HG03159 (cell line): ENCODE data around the gene JAZF1.

Experiments
- ATAC-seq: cut with Tn5 transposase; IDR thresholded peaks from one replicate; pipeline ENCODE4 v1.9.1; 2021; ENCODE audit warnings: mild to moderate bottlenecking, moderate library complexity; ENCODE audit not compliant: unreplicated experiment

JAZF1 gene

DNA sequence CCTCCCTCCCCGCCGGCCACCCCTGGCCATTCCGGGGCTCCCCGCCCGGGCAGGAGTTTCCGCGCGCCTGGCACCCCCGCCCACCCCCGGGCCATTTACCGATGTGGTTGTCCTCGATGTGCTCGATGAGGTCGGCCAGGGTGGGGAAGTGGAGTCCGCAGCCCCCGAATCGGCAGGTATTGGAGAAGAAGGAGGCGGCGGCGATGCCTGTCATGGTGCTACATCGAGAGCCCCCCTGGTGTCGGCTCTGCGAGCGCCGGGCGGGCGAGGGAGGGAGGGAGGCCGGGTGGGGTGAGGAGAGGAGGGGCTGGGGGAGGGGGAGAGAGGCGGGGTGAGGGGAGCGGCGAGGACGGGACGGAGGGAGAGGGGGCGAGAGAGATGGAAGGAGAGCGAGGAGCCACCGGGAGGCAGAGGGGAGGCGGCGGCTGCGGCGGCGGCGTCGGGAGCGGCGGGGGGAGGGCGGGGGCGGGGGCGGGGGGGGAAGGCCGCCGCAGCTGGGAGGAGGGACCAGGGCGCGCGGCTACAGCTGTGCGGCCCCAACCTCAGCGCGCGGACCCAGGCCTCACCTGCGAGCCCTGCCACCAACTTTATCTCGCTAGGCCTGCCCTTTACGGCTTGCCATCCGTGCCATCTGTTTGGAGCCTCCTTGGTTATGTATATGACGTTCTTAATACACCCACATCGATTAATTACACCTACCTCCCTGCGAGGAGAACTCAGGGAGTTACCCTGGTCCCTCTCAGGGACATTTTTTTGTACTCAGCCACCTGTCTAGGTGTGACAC lies at the start of gene JAZF1:
Gene JAZF1, minus strand, starts transcription at position 432 of the 784 bp plus-strand sequence.
- ATAC-seq: no peak

DNA sequence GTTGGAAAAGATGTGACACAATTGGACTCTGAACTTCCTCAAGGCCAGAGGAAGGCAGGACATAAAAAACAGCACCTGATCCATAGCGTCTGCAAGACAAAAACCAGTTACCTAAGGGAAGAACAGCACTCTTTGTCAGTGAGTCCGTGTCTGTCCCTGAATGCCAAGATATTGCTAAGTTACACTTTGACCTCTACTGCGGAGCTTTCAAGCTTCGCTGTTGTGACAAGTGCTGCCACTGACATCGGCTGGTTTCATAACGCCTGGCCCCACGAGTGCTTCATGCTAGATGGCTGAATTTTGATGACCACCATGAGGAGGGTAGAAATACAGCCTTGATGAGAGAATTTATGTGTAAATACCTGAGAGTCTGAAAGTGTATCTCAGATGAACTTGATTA lies 49.7 kb upstream of the JAZF1 start:
- no peak for ATAC-seq

DNA sequence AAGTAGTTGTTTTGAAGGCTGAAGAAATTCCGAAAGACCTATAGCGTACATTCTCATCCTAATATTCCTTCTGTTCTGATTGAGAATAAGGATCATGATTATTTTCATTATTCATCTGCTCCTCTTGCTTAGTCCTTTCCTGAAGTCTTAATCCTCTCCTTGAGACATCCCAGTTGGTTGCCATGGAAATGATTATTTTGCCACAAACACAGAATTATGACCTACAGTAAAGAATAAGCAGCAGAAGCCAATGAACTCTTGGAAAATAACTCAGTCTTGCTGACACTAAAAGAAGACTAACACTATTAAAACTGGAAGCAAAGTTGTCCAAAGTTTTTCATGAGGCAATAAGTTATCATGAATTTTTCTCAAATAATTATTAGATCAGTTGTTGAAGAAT lies 47.8 kb upstream of the JAZF1 start:
- ATAC-seq: no peak

DNA sequence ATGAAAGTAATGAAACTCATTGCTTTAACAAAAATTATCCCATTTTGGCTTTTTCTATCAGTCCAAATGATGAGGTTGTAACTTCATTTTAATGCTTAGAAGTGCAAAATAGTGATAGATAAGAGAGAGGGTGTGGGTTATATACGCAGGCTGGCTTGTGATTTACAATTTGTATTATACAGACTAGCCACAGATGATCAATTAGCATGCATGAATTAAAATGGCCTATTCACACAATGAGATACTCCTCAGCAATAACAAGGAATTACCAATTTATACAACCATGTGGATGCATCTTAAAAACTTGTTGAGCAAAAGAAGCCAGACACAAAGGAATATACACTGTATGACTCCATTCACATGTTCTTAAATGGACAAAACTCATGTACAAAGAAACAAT lies 45.4 kb upstream of the JAZF1 start:
- no peak for ATAC-seq

DNA sequence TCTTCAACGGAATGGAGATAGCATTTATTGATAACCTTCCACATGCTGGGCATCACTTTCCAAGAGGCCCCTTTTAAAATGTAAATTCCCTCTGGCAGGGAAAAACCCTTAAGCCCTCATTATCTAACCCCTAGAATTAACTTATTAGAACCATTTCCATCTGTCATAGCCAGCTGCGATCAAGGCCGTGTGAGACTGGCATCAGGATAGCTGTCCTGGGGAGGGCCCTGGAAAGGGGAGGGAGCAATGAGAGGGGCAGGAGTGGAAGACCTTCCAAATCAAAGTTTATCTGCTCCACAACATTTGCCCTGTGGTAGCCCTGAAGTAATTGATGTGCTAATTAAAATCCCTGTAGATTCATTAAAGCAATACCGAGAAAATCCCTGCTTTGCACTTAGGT lies 45.0 kb upstream of the JAZF1 start:
- ATAC-seq: no peak

DNA sequence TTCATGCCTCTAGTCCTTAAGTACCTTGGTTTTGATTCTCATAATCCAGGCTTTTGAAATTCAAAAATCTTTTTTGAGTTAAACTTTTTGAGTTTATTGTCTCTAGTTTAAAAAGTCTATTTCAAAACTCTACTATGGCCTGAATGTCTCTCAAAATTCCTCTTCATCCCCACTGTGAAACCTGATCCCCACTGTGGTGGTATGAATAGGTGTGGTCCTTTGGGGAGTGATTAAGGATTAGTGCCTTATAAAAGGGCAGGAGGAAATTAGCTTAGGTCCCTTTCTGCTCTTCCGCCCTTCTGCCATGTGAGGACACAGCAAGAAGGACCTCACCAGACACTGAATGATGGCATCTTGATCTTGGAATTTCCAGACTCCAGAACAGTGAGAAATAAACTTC lies 44.1 kb upstream of the JAZF1 start:
- ATAC-seq: no peak

DNA sequence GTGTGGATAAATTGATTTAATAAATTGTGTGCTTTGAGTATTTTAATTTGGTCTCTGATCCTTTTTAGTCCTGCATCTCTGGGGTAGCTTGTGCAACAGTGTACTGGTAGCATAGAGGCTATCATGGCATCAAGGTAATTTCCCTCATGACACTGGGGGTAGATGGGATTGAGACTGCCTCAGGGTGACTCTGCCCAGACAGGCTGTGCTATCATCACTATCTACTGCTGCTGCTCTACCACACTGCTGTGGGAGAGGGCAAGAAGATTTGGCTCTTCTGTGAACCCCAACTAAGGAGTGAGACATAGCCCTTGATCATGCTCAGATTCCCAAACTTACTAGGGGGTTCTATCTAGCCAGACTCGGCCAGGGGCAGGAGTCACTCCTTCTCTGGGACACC lies 43.6 kb upstream of the JAZF1 start:
- no peak for ATAC-seq

DNA sequence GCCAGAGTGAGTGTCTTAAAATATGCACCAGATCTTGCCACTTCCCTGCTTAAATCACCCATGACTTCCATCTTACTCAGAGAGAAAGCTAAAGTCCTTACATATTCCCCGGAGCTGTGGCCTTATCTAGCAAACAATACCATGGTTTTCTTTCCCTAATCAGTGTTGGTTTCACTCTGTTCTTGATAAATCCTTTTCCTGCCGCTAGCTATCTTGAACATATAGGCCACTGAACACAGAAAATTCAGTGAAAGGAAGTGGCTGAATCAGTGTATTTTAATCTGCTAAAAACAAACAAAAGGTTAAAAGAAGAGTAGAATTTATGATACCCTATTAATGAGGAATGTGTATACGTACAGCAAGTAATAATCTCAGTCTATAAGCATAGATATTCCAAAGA lies 42.0 kb upstream of the JAZF1 start:
- ATAC-seq: no peak

DNA sequence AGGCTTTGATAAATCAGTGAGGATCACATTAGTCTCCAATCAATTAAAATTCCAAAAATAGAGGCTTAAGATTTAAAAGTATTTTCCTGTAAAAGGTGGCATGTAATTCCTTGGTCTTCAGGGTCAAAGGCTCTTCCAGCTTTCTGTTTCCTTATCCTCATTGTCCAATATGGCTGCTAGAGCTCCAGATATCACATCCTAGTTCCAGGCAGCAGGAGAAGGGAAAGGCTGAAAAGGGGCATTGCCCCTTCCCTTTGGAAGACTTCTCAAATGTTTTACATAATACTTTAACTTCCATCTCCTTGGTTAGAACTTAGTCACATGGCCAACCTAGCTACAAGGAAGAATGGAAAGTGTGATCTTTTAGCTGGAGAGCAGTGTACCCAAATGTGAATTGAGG lies 39.2 kb upstream of the JAZF1 start:
- no peak for ATAC-seq

DNA sequence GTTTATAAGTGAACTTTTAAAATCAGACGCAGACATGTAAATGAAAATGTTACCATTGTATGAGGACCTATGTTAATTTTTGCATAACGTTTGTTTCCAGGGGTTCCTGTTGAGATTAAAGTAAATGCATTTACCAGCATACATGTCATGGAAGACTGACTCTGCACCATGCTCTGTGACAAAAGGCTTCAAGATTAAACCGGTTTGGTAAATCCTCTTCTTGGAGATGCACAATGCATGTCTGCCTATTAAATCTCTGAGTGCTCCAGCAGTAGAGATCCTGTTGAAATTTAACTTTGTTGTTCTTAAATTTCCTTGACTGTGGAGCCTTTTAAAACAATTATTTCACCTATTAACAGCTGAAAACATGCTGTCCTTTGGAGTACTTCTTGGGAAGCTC lies 36.5 kb upstream of the JAZF1 start:
- no peak for ATAC-seq

DNA sequence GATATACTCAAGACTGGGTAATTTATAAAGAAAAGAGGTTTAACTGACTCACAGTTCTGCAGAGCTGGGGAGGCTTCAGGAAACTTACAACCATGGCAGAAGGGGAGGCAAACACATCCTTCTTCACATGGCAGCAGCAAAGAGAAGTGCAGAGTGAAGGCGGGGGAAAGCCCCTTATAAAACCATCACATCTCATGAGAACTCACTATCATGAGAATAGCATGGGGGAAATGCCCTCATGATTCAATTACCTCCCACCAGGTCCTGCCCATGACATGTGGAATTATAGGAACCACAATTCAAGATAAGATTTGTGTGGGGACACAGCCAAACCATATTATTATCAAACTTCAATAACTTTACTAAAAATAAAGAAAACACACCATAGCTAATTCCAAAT lies 30.4 kb upstream of the JAZF1 start:
- ATAC-seq: no peak

DNA sequence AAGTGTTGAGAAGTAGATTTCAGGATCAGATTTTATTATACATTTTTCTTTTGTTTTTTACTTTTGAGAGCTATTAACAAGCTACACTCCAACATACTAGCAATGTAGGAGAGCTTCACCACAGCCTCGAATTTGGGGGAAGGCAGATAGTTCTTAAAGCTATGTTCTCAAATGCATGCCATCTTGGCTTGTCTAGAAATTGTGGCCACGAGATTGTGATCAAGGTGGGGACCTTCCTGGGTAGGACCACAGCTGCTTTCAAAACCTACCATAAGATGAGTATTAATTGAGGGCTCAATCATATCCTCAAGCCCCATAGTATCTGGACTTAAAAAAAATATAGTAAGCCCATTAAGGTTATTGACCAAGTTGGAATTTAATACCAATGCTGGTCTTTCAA lies 27.9 kb upstream of the JAZF1 start:
- ATAC-seq: no peak

DNA sequence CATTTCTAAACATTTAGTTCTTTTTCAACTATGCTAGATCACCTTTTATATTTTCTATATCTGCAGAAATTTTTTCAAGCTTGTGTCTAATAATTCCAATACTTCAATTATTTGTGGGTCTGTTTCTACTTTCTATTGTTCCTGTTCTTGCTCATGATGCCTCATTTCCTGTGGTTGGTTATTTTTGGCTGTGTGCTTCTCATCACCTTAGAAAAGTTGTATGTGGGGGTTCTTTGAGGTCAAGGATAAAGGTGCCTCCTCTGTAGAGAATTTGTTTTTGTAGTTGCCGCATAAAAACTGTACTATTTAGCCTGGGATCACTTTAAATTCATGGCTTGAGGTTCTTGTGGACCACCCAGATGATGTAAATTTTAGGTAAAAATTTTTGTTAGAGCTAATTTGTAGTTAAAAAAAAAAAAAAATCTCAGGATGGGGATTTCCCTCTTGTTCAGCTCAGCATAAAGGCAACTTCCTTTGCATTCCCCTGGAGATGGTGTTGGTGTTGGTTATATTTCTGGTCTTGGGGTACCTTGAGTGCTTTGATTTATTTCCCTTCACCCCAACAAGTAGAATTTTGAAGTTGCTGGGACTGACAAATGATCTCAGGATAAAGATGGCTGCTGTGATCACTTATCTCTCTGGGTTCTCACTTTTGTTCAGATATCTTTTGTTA lies 27.0 kb upstream of the JAZF1 start:
- no peak for ATAC-seq

DNA sequence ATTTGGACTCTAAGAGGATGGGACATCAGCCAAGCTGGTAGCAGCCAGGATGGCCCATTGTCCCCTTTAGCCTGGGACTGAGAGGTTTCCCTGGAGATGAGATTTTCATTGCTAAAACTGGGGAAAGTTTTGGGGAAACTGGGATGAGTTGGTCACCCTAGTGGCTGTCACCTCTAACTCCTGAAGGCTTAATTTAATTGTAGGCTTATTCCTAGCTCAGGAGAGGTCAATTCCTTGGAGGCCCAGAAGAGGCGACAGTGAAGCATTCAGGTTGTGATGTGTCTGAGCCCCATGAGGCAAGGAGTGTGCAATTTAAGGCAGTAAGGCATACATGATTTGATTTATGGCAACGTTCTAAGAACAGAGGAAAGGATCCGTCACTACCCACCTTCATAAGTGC lies 24.9 kb upstream of the JAZF1 start:
- no peak for ATAC-seq

DNA sequence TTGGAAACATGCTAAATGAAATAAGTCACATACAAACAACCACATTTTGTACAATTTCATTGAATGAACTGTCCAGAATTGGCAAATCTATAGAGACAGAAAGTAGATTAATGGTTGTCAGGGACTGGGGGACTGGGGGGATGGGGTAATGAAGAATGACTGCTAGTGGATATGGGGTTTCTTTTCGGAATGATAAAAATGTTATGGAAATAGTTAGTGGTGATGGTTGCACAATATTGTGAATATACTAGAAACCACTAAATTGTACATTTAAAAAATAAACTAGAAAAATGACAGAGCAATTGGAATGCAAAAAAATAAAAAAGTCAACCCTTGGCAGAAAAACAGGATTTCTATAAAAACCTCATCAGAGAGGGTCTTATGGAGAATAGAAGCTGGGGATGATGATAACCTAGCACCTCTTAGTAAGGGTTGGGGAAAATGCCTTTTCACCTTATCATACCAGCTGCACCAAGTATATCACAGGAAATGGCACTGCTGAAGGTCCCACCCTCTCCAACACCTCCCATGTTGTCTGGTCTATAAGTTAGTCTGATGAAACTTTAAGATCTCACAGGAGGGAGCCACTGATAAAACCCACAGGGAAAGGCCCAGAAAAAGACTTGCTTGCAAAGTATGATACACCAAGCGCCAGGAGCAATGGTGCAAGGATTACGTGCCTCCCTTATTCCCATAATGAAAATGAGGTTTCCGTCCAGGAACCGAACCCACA lies 23.1 kb upstream of the JAZF1 start:
- no peak for ATAC-seq

DNA sequence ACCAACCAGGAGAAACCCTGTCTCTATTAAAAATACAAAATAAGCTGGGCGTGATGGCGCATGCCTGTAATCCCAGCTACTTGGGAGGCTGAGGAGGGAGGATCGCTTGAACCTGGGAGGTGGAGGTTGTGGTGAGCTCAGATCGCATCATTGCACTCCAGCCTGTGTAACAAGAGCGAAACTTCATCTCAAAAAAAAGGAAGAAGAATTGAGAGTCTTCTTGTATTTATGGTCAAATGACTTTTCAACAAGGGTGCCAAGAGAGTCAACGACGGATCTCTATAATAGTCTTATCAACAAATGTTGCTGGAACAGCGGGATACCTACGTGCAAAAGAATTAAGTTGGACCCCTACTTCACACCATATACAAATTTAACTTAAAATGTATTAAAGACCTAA lies 21.6 kb upstream of the JAZF1 start:
- ATAC-seq: no peak

DNA sequence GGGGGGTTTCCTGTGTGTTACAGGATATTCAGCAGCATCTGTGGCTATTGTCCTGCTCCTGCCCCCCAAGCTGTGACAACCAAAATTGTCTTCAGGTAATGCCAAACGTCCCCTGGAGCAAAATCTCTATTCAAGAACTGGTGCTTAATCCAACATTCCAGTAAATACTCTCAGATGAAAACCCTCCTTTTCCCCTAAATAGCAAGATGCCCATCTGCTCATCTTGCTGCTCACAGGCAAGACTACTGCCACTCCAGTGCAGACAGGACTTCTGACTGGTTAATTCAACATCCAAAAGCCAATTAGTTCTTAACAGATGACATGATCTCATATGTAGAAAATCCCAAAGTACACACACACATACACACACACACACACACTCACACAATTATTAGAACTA lies 20.5 kb upstream of the JAZF1 start:
- no peak for ATAC-seq

DNA sequence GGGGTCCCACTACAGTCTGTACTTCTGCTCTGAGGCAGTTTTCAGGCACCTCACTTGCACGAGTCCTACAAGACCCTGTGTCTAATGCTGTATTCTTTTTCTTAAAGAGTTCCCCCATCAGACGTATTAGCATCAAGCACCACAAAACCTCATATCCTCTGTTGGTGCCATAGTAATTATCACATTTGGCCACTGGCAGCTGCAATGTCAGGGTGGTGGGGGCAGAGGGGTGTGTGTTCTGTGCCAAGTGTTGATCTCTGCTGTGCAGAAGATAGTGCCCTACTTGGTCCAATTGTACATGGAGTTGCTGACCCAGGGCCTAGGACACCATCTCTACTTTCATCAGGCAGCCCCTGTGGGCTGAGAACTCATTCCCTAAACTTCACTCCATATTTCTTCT lies 20.0 kb upstream of the JAZF1 start:
- no peak for ATAC-seq

DNA sequence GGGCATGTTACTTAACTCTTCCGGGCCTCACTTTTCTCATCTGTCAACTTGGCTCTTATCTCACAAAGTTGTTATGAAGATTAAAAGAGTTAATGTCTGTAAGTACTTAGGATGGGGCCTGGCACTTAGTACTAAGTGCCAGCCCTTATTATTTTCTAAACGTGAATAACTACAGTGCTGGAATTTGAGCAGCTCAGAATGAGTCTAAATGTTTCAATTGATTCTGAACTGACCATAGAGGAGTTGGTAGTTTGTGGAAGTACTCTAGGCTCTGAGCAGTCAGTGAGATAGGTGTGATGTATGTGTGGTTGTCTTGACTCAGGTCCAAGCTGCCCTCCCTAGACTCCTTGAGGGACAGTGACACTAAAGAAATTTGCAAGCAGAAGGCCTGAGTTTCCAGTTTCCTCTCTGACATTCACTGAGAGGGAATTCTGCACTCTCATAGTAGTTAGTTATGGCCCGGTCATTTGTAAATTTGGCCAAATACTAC lies 18.5 kb upstream of the JAZF1 start:
- ATAC-seq: no peak

DNA sequence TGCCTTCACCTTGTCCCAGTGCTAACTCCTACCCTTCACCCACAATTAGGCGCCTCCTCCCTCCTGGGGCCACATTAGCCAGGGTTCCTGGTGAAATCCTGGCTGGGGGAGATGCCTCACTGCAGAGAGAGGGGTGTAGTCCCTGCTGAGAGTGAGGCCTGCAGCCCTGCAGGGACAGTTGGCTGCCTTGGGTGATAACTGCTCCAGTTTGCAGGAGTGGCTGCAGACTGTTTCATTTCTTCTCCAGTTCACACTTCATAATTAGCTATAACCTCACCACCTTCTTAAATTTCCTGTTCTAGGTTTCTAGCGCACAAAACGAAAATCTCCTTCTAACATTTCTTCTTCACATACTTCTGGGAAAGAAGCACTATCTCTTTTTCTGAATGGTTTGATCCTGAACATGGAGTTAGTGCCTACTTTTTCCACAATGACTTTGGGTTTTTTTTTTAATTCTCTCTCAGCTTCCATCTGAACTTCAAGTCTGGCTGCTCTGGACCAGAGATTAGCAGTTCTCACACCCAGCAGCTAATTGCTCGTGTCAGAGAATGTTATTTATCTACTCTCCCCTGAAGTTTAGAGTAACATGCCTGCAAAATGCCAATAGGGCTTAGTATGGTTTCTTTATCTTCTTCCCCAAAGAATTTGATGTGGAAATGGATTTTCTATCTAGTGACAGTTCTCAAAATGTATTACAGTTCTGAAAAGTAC lies 15.5 kb upstream of the JAZF1 start:
- ATAC-seq: no peak
